Right lobe of liver (tissue), 6 donors: ENCODE results near the gene HEXD. TPM values are rescaled to one million over a fixed set of nuclear protein-coding genes. Genes with fewer than 3 reads are reported as not detected.

Experiments used
- ATAC-seq, 4 donors: fragments of 200-7000 bp; cut with Tn5 transposase; one replicate each; pipeline ENCODE4 v1.9.1; 2020; ENCODE audit warnings: mild to moderate bottlenecking in 4 of 4, moderate library complexity in 4 of 4
- DNase-seq, 3 donors: peaks; one replicate each; pipeline ENCODE4 v3.0.0-alpha.2; 2020
- H3K27ac ChIP-seq, 3 donors: fragments of 200-600 bp; one replicate each; pipeline ENCODE4 v1.8.0; 2022
- H3K27me3 ChIP-seq, 2 donors: fragments of 200-600 bp; one replicate each; pipeline ENCODE4 v1.8.0; 2022
- H3K36me3 ChIP-seq, 4 donors: fragments of 200-600 bp; sonication (generic) in 1 of 4; one replicate each; pipeline versions ENCODE4 v1.5.1 to v1.8.0; 2017 to 2022; ENCODE audit warnings: control low read depth in 1 of 4
- H3K4me1 ChIP-seq, 4 donors: fragments of 200-600 bp; sonication (generic) in 1 of 4; one replicate each; pipeline versions ENCODE4 v1.5.1 to v1.8.0; 2017 to 2022; ENCODE audit warnings: control low read depth in 1 of 4
- H3K4me3 ChIP-seq, 3 donors: fragments of 200-600 bp; one replicate each; pipeline ENCODE4 v1.8.0; 2022
- H3K9me3 ChIP-seq, 4 donors: fragments of 200-600 bp; sonication (generic) in 1 of 4; one replicate each; pipeline versions ENCODE4 v1.5.1 to v1.8.0; 2017 to 2022; ENCODE audit warnings: control low read depth in 1 of 4
- POLR2A ChIP-seq: fragments of 450-650 bp; IDR thresholded peaks from one replicate; pipeline ENCODE4 v1.6.1; 2017; ENCODE audit warnings: antibody characterized with exemption, mild to moderate bottlenecking
- WGBS: methylation state at CpG from one replicate; pipeline ENCODE4 v1.1.6; 2018; ENCODE audit warnings: low coverage, low lambda C conversion rate; ENCODE audit not compliant: insufficient coverage; ENCODE audit errors: missing lambda C conversion rate; 5-methylcytosine and 5-hydroxymethylcytosine counted together
- intact Hi-C, 2 donors: fragments of 100-400 bp; cut with DNase I; formaldehyde crosslinking; loops; one replicate each; pipeline versions ENCODE4 v1.11.2 to v1.14.1; 2022
- total RNA-seq, 6 experiments: library from RNA; depleted of rRNA in 2 of 6; stranded (reverse); fragments of >200 nt in 2 of 6; fragmentation: NEBNext Ultra II Directional in 3 of 6; extraction: Animal tissue kit (Norgen Biotek cat#: 25700) in 3 of 6; gene quantifications; one replicate each; pipeline versions ENCODE4 v1.1.0 to v1.2.4, GENCODE V29; 2016 to 2023
- TF ChIP-seq, protein P1 (sequence below), 4 donors: fragments of 200-600 bp in 3 of 4; fragments of 450-650 bp in 1 of 4; IDR thresholded peaks; one replicate each; pipeline versions ENCODE4 v1.5.1 to v1.8.0; 2016 to 2022; ENCODE audit warnings: antibody characterized with exemption in 4 of 4, mild to moderate bottlenecking in 2 of 4
- donor health status: DM: no; HTN: yes; CAD: no.
- donor health status: DM: no; HTN: no; CAD: no.
- donor health status: DM: no; HTN: no; CAD: no.
- donor health status: DM: no; HTN: yes; CAD: no.
- donor health status: DM: no; HTN: yes; CAD: no.

Gene HEXD
- total RNA-seq, 6 experiments from 2014 or later = 9.6 to 30.4 (median 20.2) TPM

DNA sequence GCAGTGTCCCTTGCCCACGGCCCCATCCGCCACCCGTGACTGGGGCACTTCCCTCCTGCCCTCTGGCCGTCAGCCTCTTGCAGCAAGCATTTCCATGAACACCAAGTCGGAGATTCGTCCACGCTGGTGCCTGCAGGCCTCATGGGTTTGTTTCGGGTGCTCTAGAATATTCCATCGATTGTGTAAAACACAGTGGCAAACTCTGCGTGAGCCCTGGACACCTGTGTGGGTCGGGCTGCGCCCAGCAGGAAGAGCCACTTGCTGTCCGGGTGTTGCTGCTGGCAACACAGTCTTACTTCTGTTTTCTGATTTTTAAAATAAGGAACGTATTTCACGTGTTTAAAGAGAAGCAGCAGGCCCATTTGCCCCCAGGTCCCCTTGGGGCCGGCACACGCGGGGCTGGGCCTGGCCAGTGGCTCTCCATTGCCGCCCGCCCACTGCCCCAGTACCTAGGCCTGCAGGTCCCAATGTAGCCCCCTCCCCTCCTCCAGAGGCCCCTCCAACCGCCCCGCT lies 22.4 kb downstream of the HEXD start:
- ATAC-seq (peak in 1 of 4 donors; percentile 17), DNase-seq (peak in 1 of 3 donors; percentile 37)
- no peak overlapping the region for H3K4me3 ChIP-seq
- peaks cover 0 to 25% (median 8%) of the 10 kb centered on the region in 4 donors for H3K4me1 ChIP-seq
- TF ChIP-seq, protein P1, sequence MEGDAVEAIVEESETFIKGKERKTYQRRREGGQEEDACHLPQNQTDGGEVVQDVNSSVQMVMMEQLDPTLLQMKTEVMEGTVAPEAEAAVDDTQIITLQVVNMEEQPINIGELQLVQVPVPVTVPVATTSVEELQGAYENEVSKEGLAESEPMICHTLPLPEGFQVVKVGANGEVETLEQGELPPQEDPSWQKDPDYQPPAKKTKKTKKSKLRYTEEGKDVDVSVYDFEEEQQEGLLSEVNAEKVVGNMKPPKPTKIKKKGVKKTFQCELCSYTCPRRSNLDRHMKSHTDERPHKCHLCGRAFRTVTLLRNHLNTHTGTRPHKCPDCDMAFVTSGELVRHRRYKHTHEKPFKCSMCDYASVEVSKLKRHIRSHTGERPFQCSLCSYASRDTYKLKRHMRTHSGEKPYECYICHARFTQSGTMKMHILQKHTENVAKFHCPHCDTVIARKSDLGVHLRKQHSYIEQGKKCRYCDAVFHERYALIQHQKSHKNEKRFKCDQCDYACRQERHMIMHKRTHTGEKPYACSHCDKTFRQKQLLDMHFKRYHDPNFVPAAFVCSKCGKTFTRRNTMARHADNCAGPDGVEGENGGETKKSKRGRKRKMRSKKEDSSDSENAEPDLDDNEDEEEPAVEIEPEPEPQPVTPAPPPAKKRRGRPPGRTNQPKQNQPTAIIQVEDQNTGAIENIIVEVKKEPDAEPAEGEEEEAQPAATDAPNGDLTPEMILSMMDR (IDR thresholded peaks at IDR 0.05) = no peak
- no peak for TF ChIP-seq POLR2A
- no peak overlapping the region for H3K27ac ChIP-seq
- 86% methylated on average over 4 of the region's 22 CpGs for WGBS
- intact Hi-C loops = no loop called here
- H3K9me3 ChIP-seq = no peaks in the 10 kb centered on the region
- H3K27me3 ChIP-seq = no peaks in the 10 kb centered on the region
- peaks cover 0 to 2% (median 0%) of the 10 kb centered on the region in 4 donors for H3K36me3 ChIP-seq

GRCh38 chr17:82440991-82441627 lies 23.0 kb downstream of the HEXD start:
- intact Hi-C loops = no loop called here
- peak in 1 of 4 donors; percentile 8 for ATAC-seq
- TF ChIP-seq, protein P1 (IDR thresholded peaks at IDR 0.05) = no peak
- TF ChIP-seq POLR2A = no peak
- Histone ChIP-seq H3K4me1 (peaks cover 0 to 31% (median 11%) of the 10 kb centered on the region in 4 donors), H3K9me3 (no peaks in the 10 kb centered on the region), H3K27me3 (no peaks in the 10 kb centered on the region), H3K36me3 (peaks cover 0 to 2% (median 0%) of the 10 kb centered on the region in 4 donors), H3K4me3 (no peak overlapping the region), H3K27ac (no peak overlapping the region)
- DNase-seq = peak in 1 of 3 donors; percentile 27
- 84% methylated on average over 8 of the region's 17 CpGs for WGBS

GRCh38 chr17:82441691-82442487 lies 23.7 kb downstream of the HEXD start:
- H3K4me3 ChIP-seq = no peak overlapping the region
- intact Hi-C loops = no loop called here
- 67% methylated on average over 3 of the region's 27 CpGs for whole genome bisulfite sequencing
- H3K36me3 ChIP-seq = peaks cover 0 to 2% (median 0%) of the 10 kb centered on the region in 4 donors
- DNase-seq (peak in 1 of 3 donors; percentile 29), ATAC-seq (no peak)
- H3K27me3 ChIP-seq = no peaks in the 10 kb centered on the region
- H3K27ac ChIP-seq = no peak overlapping the region
- TF ChIP-seq POLR2A = no peak
- TF ChIP-seq, protein P1 (IDR thresholded peaks at IDR 0.05) = no peak
- H3K4me1 ChIP-seq = peaks cover 0 to 30% (median 14%) of the 10 kb centered on the region in 4 donors
- no peaks in the 10 kb centered on the region for H3K9me3 ChIP-seq

GRCh38 chr17:82442643-82443464 lies 24.7 kb downstream of the HEXD start:
- WGBS = 76% methylated on average over 10 of the region's 28 CpGs
- no peak overlapping the region for H3K4me3 ChIP-seq
- DNase-seq (peak in 2 of 3 donors; percentile 27 to 52), ATAC-seq (no peak)
- peaks cover 0 to 2% (median 0%) of the 10 kb centered on the region in 4 donors for H3K36me3 ChIP-seq
- peaks cover 0 to 30% (median 14%) of the 10 kb centered on the region in 4 donors for H3K4me1 ChIP-seq
- no peaks in the 10 kb centered on the region for H3K9me3 ChIP-seq
- intact Hi-C loops = no loop called here
- no peak for TF ChIP-seq POLR2A
- TF ChIP-seq, protein P1 (IDR thresholded peaks at IDR 0.05) = no peak
- H3K27ac ChIP-seq = no peak overlapping the region
- H3K27me3 ChIP-seq = no peaks in the 10 kb centered on the region
